ENCODE measurements around the gene CHKA.

Gene CHKA

DNA sequence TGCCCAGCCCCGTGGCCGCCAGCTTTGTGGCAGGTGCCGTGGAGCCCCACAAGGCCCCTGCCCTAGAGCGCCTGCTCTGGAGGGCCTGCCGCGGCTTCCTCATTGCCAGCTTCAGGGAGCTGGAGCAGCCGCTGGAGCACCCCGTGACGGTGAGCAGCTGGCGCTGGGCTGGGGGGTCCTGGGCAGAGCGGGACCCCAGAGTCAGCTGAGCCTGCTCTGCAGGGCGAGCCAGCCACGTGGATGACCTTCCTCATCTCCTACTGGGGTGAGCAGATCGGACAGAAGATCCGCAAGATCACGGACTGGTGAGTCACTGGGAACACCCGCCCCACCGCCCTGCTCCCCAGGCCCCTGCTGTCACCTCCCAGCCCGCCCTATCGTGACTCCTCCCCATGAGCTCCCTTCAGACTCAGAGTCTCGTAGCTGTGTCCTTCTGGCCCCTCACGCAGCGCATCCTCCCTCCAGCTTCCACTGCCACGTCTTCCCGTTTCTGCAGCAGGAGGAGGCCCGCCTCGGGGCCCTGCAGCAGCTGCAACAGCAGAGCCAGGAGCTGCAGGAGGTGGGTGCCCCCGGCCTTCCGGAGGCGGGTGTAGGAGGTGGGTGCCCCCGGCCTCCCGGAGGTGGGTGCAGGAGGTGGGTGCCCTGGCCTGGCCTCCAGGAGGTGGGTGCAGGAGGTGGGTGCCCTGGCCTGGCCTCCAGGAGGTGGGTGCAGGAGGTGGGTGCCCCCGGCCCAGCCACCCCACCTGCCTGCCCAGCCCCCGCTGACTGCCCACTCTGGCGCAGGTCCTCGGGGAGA is 77.6 kb downstream of the CHKA start:
- no peak for DNase-seq

DNA sequence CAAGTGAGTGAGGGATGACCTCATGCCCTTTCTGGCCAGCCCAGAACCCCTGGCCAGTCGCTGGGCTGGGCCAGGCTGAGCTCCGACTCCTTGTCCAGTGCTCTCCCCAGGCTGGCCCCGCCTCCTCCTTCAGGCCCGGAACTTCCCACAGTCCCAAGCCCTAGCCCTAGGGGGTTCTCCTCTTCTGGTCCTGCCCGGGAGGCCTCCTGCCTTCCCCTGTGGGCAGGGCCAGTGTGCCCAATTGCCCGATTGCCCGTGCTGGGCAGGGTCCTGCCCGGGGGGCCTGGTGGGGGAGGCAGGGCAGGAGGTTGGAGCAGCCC is 78.2 kb downstream of the CHKA start:
- DNase-seq, result no peak

DNA sequence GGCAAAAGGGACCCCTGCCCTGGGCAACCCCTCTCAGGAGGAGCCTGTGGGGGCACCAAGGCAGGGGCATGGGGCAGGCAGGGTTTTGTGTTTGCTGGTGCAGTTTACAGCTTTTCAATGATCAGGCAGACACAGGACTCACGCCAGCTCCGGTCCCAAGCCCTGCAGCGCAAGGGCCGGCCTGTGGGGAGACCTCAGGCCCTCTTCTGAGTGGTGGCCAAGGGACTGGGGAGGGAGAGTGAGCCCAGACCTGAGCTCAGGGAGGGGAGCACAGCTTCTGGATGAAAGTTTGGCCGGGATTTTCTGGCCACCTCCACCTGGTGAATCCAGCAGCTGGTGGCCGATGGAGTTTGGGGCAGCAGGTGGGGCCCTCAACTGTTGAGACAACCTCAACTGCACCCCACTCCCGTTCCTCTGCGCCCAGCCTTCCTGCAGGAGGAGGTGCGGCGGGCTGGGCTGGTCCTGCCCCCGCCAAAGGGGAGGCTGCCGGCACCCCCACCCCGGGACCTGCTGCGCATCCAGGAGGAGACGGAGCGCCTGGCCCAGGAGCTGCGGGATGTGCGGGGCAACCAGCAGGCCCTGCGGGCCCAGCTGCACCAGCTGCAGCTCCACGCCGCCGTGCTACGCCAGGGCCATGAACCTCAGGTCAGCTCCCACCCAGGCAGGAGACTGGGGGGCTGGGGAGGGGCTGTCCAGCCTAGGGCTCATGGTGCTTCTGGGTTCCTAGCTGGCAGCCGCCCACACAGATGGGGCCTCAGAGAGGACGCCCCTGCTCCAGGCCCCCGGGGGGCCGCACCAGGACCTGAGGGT is 78.8 kb downstream of the CHKA start:
- no peak for DNase-seq

DNA sequence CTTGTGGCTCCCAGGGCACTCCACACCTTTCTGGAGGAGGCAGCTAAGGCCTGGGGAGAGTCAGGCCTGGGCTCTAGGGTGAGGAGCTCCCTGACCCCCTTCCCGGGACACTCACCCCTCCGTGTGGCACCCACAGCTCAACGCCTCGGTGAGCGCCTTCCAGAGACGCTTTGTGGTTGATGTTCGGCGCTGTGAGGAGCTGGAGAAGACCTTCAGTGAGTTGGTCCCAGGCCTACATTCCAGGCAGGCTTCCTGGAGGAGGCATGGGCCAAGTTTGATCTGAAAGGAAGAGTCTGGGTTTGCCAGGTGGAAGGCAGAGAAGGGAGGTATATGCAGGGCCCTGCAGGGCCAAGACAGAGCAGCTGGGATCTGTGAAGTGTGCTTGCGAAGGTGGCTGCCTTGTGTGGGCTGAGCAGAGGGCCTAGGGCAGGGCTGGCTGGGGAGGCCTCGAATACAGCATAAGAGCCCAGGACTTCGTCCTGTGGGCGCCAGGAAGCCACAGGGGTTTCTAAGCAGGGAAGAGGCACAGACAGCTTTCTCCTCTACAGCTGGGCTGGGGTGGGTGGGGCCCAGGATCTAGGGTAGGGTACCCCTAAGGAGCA is 79.5 kb downstream of the CHKA start:
- no peak for DNase-seq

DNA sequence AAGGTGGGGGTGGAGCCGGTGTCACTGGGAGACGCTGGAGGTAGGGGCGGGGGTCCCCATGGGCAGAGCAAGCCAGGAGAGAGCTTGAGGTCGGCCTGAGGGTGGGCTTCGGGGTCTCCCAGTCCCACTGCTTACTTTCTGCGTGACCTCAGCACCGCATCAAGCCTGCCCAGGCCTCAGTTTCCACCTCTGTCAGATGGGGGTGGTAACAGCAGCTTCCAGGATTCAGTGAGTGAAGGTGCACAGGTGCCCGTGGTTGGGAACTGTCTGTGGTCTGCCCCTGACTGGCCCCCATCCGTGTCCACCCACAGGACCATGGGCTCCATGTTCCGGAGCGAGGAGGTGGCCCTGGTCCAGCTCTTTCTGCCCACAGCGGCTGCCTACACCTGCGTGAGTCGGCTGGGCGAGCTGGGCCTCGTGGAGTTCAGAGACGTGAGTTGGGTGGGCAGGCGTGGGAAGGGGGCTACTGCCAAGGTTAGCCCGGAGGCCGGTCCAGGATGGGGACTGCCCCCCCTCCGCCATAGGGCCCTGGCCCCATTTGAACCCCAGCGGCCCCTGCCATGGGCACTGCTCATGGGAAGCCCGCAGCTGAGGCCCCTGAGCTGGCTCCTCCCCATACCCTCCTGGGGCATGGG is 80.1 kb downstream of the CHKA start:
- DNase-seq, result no peak

DNA sequence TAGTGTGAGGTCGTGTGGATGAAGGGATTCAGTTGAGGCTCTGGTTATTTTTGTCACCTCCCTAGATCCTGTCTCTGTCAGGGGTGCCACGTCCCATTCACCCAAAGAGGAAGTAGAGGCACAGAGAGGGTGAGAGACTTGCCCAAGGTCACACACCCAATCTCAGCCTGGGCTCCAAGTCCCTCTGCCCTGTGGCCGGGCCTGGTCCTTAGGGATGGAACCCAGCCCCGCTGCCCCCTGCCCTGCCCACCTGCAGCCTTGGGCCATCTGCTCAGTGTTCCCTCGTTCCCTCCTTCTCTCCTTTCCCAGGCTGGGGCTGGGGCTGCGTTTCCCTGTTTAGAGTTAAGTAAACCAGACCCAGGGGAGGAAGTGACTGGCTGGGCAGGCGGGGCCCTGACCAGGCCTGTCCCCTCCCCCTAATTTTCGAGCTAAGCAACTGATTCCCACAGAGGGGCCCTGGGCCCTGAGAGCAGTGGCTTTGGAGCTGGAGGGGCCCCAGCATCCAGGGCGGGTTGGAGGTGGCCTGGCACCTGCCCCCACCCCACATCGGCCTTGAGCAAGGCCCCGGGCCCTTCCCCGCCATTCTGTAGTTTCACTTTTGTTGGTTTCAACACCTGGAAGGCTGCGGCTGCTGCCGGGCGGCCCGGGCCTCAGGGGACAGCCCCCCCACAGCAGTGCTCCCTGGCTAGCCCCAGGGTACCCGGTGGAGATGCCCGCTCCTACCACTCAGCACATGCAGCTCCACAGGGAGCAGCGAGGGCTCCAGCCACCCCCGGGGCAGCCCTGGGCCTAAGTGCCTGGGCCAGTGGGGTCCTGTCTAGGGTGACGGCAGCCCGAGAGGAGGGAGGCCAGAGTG is 80.9 kb downstream of the CHKA start:
- DNase-seq, result peak; percentile 62 to 66

DNA sequence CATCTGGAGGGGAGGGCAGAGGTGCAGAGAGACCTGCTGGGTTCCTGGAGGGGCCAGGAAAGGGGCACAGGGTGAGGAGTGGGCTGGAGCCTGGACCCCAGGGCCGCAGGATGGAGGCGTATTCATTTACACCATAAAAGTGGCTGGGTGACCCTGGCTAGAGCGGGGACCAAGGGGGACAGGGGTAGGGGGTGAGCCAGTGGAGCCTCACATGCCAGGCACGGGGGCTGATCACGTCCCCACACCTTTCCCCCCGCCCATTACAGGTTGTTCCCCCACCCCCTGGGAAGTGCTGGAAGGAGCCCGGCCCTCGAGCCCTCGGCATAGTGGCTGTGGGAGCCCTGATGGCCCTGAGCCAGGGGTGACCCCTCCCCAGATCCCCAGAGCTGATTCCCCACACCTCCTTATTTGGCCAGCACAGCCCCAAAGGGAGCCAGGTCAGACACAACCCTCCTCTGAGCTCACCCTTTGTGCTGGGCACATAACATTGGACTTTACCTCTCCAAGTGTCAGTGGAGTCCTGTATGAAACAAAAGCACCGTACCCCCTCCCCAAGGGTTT is 81.6 kb downstream of the CHKA start:
- peak in 1 of 2 experiments; percentile 27 for DNase-seq

DNA sequence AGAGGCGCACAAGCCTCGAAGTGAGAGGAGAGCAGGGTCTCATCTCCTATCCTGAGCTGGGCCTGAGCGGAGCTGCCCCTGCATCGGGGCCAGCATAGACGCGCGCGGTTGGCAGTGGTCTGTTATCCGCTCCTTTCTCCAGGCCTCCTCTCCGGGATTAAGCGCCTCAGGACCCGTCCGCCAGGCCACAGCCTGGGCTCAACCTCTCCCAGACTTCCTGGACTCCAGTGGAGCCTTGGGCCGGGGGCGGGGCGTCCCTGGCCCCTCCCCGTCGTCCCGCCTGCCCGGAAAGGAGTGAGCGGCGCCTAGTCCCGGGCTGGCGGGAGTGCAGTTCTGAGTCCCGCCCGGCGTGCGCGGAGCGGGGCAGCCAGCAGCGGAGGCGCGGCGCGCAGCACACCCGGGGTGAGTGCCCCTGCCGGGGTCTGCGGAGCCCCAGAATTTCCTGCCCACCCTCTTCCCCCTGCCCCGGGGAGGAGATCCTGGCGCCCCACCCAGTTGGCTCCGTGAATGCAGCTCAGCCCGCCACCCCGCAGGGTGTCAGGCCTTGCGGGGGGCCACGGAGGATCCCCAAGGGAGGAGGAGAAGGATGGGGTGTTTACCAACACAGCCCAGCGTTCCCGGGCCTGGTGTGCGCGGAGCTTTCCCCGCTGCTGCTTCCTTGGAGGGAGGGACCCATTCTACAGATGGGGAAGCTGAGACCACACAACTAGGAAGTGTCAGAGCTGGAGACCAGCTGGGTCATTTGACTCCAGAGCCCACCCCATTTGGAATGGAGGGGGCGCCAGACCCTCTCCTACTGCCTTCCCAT is 82.3 kb downstream of the CHKA start, which contains the start of gene TCIRG1:
Gene TCIRG1, plus strand, starts transcription at position 308 of the 808 bp plus-strand sequence. CDS start 2,247 bp downstream, outside the sequence.
- peak; percentile 75 to 78 for DNase-seq

DNA sequence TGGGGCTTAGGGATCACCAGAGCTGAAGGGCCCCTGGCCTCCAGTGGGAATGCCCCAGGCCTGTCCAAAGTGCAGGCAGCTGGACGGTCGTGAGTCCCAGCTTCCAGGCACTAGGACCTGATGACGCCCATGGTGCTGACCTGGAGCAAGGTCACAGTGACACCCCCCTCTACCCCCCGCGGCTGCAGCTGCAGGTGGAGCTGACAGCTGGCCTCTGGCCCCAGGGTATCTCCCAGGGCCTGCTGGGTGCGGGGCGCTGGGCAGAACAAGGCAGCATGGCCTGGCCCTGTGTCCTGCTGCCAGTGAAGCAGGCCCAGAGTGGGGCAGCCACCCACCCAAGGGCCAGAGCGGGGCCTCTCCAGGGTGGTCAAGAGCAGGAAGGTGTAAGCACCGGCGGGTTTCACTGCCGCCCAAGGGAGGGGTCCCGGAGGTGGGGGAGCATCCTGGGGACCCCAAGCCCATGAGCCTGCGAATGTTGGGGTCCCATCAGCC is 82.9 kb downstream of the CHKA start:
- DNase-seq, result no peak

DNA sequence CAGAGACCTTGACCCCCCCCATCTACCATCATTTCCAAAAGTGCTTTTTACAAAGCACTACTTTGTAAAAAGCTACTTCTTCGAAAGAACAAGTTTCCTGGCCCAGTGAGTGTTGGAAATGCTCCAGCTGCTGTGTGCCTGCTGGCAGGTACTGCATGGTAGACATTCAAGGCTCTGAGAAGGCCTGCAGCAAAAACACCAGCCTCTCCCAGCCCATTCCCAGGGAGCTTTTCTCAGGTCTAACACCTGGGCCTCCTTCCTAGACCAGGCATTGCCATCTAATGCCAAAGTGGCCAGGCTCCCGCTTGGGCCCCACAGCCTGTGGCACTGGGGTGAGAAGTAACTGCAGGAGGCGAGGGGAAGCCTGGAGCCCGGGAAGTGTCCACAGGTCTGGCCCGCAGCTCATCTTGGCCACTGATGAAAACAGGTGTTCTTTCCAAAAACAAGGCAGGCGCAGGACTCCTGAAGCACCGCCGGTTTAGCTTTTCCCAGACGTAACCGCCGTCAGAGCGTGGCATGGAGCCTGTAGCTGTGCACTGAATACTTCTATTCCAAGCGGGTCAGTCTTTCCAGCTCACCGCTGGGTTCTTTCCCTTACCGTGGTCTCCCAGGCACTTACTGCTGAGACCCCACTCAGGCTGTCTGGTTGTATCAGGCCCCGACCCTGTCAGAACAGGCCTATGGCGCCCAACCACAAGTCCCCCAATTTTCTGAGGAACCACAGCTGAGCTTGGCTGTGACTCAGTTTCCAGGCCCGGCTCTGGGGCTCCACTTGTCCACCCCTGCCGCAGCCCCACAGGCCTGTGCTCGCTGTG is 83.6 kb downstream of the CHKA start:
- peak in 1 of 2 experiments; percentile 23 for DNase-seq

DNA sequence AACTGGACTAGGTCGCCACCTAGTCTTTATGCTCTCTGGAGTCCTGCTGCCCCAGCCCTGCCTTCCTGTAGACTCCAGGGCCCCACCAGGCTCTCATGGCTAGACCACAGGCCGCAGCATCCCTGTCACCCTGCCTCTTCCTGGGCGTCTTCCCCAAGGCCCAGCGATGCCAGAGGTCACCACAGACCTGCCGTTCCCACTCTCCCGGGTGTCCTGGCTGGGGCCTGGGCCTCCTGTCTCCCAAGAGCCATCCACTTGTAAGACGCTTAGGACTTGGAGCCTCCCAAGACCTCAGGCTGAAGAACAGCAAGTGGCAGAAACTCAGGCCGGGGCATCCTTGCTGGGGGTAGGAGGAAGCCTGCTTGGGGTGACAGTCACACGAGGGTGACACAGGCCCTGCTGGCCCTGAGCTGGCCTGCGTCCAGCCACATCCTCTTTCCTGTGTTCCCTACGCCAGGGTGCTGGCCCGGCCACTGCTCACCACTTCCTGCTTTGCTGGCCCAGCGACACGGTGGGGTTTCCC is 84.4 kb downstream of the CHKA start:
- DNase-seq, result peak; percentile 31 to 44

DNA sequence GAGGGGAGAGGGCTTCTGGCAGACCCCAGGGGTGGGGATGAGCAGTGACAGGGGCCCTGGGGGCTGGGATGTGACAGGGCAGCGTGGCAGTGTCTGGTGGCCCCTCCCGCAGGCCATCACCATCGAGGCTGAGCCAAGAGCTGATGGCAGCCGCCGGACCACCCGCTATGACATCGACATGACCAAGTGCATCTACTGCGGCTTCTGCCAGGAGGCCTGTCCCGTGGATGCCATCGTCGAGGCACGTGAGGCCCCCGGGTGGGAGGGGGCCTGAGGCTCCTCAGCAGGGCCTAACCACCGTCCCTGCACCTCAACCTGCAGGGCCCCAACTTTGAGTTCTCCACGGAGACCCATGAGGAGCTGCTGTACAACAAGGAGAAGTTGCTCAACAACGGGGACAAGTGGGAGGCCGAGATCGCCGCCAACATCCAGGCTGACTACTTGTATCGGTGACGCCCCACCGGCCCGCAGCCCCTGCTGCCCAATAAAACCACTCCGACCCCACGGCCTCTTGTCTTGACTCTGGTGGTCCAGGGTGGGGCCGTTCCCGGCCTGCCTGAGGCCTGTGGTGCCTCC is 85.0 kb downstream of the CHKA start:
- DNase-seq, result no peak

DNA sequence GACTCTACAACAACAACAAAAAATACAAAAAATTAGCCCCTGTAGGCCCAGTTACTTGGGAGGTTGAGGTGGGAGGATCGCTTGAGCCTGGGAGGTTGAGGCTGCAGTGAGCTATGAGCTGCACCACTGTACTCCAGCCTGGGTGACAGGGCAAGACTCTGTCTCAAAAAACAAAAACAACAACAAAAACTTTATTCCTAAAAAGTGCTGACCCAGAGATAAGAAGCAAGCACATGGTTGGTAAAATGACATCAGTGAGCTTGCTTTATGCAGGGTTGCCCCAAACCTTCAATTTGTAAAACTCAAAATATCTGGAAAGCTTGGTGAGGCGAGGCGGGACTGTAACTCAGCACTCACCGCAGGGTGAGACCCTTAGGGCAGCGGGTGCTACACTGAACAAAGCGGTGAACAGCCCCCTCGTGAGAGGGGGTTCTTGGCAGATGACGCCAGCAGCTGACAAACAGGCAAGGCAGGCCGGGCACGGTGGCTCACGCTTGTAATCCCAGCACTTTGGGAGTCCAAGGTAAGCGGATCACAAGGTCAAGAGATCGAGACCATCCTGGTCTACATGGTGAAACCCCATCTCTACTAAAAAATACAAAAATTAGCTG is 85.8 kb downstream of the CHKA start:
- no peak for DNase-seq

DNA sequence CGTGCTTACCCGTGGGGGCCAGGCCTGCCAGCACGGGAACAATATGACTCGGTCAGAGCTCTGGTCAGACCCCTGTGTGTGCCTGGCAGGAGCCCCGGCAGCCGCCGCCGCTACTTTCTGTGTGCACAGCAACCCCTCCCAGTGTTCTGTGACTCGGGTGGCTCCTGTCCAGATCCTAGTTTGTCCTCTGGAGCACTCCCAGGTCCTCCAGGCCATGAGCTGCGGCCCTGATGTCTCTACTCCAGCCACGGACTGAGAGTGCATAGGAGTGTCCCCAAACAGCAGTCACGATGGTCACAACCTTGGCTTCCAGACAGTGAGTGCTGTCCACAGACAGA is 87.5 kb downstream of the CHKA start:
- no peak for DNase-seq

DNA sequence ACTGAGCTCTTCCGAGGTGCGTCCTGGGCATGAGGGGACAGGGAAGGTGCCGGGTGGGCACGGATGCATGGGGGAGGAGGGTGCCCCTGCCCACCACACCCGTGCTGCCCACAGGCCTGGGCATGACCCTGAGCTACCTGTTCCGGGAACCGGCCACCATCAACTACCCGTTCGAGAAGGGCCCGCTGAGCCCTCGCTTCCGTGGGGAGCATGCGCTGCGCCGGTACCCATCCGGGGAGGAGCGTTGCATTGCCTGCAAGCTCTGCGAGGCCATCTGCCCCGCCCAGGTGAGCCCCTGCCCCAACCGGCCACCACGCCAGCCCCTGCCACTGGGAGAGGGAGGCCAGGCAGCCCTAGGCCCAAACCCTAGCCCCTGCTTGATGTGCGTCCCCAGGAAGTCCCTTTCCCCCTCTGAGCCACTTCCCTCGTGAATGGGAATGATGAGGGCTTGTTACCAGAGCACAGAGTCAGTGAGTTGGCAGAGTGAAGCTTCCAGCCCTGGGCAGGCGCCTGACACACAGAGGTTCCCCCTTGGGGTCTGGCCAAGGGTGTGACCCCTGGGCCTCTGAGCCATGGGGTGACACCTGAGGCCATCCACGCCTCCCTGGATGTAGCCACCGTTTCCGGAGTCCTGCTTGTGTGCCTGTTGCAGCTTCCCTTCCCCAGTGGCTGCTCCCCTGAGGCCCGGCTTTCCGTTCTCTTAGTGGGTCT is 88.0 kb downstream of the CHKA start:
- no peak for DNase-seq

DNA sequence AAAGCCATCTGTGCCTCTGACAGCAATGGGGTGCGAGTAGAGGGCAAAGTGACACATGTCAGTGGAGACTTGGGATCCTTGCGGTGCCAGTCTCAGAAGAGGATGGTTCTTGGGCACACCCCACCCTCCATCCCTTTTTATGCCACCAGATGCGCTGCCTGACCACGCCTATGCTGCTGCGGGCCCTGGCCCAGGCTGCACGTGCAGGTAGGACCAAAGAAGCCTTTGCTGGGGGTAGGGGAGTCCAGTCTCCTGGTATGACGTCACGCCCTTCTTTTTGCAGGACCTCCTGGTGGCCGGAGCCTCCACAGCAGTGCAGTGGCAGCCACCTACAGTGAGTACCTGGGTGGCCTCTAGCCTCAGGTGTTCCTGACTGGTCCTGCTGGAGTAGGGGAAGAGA is 89.2 kb downstream of the CHKA start:
- DNase-seq, result no peak

DNA sequence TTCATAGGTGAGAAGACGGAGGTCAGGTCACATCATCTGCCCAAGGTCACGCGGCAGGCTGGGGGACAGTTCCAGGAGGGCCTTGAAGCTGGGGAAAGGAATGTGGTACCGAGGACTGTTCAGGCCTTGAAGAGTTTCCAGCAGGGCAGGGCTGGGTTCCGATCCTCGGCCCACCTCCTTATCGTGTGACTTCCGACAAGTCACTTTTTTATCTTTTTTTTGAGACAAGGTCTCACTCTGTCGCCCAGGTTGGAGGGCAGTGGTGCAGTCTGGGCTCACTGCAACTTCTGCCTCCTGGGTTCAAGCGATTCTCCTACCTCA is 90.1 kb downstream of the CHKA start:
- peak; percentile 23 to 26 for DNase-seq

DNA sequence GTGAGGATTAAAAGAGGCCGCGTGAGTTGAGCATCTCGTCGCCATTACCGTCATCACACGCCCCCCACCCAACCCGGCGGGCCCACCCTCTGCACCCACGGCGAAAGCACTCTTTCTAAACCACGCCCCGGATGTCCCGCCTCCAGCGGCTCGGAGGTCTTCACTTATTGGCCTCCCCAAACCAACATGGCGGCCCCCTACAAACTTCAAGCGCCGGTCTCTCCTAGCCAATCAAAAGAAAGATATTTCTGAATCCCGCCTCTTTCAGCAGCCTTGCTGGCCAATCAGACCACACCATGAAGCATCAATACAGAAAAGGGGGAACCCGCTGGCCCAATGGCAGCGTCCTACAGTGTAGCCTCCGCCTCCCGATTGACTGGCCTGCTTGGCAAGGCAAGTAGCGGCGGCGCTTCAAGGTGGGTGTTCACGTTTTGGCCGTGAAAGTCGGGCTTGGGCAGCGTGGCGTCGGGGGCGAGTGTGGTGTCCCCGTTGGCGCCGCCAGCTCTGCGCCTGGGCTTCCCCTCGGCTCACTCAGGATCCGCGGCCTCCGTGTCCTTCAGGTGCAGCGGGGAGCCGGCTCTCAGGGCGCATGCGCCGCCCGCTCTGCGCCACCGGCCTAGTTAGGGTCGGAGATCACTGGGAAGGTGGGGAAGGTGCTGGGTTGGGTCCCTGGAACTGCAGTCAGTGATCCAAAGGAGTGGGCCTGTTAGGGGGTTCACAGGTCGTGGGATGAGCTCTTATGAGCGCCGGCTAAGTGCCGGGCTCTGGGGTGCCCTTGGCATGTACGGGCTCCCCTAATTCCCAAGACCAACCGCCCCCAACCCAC is 90.7 kb downstream of the CHKA start, which contains the start of gene NDUFS8:
Gene NDUFS8, plus strand, starts transcription at position 364 of the 826 bp plus-strand sequence. CDS start 1,471 bp downstream, outside the sequence.
- DNase-seq, result peak; percentile 99
